GM12874 (cell line): ENCODE measurements around the gene TMEM190.

Experiments
- TF ChIP-seq, protein P1 (sequence below): IDR thresholded peaks from 2 replicates; pipeline ENCODE4 v1.5.1; 2011; ENCODE audit warnings: low read depth, mild to moderate bottlenecking, control low read depth, low read length, moderate library complexity; ENCODE audit not compliant: insufficient read depth

The TMEM190 gene

DNA sequence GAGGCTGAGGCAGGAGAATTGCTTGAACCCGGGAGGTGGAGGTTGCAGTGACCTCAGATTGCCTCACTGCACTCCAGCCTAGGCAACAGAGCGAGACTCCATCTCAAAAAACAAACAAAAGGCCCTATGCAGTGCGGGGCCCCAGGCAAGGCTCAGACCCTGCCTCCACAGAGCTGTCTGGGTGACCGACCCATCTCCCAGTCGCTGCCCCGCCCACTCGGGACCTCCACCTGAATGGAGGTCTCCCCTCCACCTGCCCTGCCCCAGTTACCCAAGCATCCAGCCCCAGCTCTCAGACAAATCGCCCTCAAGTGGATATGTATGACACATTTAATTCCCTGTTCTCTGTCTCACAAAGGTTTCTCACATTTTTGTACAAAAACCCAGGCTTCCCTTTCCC is 11.4 kb upstream of the TMEM190 start:
- TF ChIP-seq, protein P1, sequence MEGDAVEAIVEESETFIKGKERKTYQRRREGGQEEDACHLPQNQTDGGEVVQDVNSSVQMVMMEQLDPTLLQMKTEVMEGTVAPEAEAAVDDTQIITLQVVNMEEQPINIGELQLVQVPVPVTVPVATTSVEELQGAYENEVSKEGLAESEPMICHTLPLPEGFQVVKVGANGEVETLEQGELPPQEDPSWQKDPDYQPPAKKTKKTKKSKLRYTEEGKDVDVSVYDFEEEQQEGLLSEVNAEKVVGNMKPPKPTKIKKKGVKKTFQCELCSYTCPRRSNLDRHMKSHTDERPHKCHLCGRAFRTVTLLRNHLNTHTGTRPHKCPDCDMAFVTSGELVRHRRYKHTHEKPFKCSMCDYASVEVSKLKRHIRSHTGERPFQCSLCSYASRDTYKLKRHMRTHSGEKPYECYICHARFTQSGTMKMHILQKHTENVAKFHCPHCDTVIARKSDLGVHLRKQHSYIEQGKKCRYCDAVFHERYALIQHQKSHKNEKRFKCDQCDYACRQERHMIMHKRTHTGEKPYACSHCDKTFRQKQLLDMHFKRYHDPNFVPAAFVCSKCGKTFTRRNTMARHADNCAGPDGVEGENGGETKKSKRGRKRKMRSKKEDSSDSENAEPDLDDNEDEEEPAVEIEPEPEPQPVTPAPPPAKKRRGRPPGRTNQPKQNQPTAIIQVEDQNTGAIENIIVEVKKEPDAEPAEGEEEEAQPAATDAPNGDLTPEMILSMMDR: no peak

DNA sequence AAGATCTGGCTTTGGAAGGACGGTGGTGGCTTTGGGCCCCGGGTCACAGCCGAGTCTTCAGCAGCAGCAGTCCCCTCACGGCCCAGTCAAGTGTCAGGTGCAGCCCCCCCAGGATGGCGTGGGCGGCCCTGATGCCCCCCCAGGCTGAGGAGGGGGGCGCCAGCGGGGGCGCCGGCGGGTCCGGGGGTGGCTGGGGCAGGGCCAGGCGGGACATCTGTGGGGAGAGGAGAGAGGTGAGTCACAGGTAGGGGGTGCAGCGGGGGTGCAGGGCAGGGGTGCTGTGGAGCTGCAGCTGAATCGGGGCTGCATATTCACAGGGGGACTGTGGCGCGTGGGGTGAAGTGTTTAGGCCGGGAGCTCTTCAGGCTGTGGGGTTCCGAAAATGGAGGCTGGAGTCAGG is 10.7 kb upstream of the TMEM190 start:
- TF ChIP-seq, protein P1: no peak

- TF ChIP-seq, protein P1: no peak
These were observed 9.8 kb upstream of the TMEM190 start for GRCh38 chr19:55366790-55367189.

GRCh38 chr19:55368106-55368505 is 8.5 kb upstream of the TMEM190 start:
- TF ChIP-seq, protein P1: no peak

GRCh38 chr19:55368701-55369563 is 7.7 kb upstream of the TMEM190 start:
- TF ChIP-seq, protein P1: no peak

DNA sequence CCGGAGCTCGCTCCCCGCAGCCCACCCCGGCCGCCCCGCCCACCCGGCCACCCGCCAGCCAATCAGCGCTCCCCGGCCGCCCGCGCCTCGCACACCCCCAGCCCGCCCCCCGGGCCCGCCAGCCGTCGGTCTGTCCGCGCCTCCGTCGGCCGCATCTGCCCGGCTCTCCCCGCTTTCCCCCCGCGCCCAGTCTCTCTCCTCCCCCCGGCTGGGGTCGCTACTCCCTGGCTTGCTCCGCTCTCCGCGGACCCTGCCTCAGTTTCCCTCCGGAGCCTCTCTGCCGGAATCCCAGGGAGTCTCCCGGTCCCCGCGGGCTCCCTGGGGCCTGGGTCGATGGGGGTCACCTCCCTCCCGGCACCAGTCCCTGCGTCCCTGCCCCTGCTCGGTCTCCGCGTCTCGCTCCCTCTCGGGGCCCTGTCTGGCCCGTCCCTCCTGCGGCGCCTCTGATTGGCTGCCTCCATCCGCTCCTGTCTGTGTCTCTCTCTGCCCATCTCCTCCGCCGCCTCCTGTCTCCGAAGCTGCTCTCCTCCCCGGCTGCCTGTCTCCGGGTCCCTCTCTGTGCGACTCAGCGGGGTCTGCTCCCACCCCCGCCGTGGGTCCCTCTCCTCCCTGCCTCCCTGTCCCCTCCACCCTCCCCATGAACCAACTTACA is 6.8 kb upstream of the TMEM190 start:
- TF ChIP-seq, protein P1: no peak

- TF ChIP-seq, protein P1: no peak
These were observed 6.2 kb upstream of the TMEM190 start, which contains the start of gene IL11 for GRCh38 chr19:55370305-55370988. Gene IL11, minus strand, starts transcription at chr19:55370463. Its CDS starts 153 bp downstream, at chr19:55370310.
